Left ventricle myocardium superior (tissue), 1 donor: ENCODE measurements around the gene SMG7. TPM values are rescaled to one million over a fixed set of nuclear protein-coding genes. Genes with fewer than 3 reads are reported as not detected.

ENCODE experiments used
- ATAC-seq: fragments of 200-7000 bp; cut with Tn5 transposase; one replicate; pipeline ENCODE4 v1.9.1; 2020; ENCODE audit warnings: mild to moderate bottlenecking, moderate library complexity
- DNase-seq: peaks from one replicate; pipeline ENCODE4 v3.0.0-alpha.2; 2020
- intact Hi-C: fragments of 100-400 bp; cut with micrococcal nuclease; formaldehyde crosslinking; loops from one replicate; pipeline ENCODE4 v1.11.0; 2022
- total RNA-seq: library from RNA; stranded (reverse); fragmentation: NEBNext Ultra II Directional; extraction: Animal tissue kit (Norgen Biotek cat#: 25700); gene quantifications from one replicate; pipeline ENCODE4 v1.2.1, GENCODE V29; 2021
- donor health status: DM: no; HTN: yes; CAD: no; lungs with severe emphysema.

Gene SMG7
- total RNA-seq, 1 donor from 2014 or later = 49.4 TPM

DNA sequence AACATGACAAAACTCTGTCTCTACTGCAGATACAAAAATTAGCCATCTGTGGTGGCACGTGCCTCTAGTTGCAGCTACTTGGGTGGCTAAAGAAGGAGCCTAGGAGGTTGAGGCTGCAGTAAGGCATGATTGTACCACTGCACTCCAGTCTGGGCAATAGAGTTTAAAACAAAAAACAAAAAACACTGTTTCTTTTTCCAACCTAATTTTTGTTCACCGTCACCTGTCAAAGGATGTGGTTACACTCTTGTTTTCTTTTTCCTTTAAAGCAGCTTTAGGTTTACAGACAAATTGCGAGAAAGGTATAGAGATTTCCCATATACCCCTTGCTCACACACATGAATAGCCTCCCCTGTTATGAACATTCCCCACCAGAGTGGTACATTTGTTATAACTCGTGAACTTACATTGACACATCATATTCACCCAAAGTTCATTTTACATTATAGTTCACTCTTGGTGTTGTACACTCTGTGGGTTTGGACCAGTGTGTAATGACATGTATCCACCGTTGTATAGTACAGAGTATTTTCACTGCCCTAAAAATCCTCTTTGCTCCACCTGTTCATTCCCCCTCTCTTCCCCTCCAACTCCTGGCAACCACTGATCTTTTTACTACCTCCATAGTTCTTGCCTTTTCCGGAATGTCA is 26.2 kb downstream of the SMG7 start:
- intact Hi-C loops = no loop called here
- DNase-seq (no peak), ATAC-seq (no peak)

DNA sequence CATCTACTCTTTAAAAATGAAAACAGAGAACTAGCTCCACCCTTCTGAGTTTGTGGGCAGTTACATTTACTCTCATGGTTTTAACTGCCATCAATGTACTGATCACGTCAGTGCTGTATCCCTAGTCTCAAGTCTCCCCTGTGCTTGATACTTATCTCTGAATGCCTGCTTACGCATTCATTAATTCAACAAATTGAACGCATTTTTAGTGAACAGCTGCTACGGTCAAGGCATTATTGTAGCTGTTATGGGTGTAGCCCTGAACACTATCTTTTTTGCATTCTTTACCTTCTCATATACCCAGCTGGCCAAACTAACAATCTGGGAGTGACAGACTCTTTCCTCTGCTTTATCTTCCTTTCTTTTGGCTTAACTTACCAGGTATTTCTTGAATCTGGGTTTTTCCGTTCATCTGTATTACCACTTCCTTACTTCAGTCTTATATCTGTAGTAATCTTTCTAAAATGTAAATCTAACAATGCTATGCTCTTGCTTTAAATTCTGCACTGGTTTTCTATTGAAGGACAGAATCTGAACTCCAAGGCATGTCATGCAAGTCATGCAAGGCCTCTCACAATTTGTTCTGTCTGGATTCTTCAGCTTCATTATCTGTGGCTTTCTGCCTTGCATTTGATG is 33.3 kb downstream of the SMG7 start:
- DNase-seq (no peak), ATAC-seq (no peak)
- intact Hi-C loops = no loop called here

DNA sequence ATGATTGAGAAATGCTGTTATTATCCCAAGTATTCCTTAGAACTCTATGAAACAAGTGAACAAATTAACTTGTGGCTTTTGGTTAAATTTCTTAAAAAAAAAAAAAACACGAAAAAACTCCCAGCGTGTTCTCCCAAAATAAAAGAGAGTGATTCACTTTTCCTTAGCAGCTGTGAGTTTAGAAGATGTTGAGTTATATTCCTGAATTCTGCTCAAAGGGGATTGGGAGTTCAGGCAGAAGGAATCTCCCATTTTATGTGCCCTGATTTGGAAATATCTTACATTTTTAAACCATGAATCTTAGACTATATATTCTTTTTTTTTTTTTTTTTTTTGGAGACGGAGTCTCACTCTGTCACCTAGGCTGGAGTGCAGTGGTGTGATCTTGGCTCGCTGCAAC is 34.3 kb downstream of the SMG7 start:
- DNase-seq = no peak
- intact Hi-C loops = no loop called here
- no peak for ATAC-seq

DNA sequence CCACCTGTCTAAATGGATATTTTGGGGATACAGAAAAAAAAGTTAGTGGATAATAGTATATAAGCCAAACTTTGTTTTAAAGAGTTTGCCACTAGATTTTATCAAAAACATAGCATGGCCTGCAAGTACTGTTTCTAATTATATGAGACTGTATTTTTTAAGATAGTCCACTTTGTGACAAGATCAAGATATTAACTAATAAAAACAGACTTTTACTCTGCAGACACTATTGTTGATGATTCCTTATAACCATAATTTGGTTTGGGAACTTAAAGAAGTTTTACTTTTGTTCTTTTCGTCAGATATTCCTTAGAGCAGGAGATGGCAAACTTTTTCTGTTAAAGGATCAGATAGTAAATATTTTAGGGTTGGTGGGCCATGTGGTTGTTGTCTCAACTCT is 36.4 kb downstream of the SMG7 start:
- intact Hi-C loops = no loop called here
- DNase-seq = no peak
- ATAC-seq = no peak

DNA sequence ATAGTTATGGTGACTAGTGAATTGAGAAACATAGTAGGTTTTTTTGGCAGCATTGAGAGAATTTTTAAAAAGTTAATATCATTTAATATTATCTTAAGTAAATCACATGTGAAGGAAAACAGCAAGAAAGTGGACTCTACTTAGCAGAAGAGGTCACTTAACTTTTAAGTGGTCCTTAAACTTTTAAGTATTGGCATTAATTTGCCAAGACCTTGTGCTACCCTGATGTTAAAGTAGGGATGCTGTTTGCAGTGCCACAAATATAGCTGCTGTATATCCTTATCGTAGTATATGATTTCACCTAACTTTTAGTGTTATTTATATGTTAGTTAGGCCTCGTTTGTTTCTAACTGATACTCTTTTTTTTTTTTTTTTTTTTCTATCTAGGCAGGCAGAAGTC is 40.2 kb downstream of the SMG7 start:
- intact Hi-C loops = no loop called here
- ATAC-seq = no peak
- DNase-seq = no peak

DNA sequence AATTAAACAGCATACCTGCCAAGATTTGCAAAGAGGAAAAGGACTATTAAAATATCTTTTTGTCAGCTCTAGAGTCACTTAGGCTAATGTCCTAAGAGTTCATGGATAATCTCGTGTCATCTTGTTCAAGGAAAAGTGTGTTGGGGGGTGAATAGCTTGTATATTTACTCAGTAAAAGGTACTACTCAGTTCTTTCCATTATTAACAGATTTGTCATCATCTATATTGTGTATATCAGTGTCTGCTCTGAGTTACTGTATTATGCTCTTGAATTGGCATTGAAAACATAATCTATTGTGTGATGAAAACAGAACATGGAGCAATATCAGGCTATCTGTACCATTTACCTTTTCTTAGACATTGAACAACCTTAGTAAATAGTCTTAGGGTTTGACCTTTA is 41.9 kb downstream of the SMG7 start:
- no peak for ATAC-seq
- DNase-seq = no peak
- intact Hi-C loops = no loop called here

GRCh38 chr1:183515002-183515689 is 42.8 kb downstream of the SMG7 start:
- ATAC-seq = no peak
- intact Hi-C loops = no loop called here
- DNase-seq = no peak

DNA sequence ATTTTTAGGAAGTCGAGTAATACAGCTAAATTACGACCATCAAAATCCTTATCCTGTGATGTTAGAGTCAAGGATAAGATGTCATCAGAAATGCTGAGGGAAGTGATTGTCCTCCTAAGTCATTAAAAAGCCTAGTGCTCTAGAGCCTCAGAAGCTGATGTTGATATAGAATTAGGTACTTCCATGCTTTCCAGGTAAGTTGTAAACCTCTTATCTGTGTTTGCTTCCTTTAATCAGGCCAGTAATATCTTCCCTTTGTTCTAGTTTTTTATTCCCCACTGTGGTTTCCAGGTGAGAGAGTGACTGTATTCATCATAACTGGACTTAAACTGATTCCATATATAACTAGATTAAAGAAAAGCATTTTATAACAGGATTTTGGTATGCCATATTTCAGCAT is 44.4 kb downstream of the SMG7 start:
- no peak for ATAC-seq
- DNase-seq = no peak
- intact Hi-C loops = no loop called here

GRCh38 chr1:183517401-183517800 is 45.1 kb downstream of the SMG7 start:
- ATAC-seq (no peak), DNase-seq (no peak)
- intact Hi-C loops = no loop called here

GRCh38 chr1:183520379-183520778 is 48.1 kb downstream of the SMG7 start:
- ATAC-seq (no peak), DNase-seq (no peak)
- intact Hi-C loops = no loop called here

- intact Hi-C loops = no loop called here
- ATAC-seq (no peak), DNase-seq (no peak)
These were observed 49.8 kb downstream of the SMG7 start for GRCh38 chr1:183522104-183522503.

DNA sequence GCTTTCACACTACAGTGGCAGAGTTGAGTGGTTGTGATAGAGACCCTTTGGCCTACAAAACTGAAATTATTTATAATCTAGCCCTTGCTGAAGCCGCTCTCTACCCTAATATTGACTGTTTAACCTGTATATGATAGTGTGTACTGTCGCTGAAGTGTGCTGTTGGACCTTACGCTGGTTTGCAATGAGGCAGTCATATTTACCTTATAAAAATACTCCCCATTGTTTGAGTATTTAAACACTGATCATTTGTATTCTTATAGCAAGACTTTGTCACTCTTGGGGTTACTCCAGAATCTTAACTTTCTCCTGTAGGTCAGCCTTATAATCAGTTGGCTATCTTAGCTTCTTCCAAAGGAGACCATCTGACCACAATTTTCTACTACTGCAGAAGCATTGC is 56.3 kb downstream of the SMG7 start:
- ATAC-seq (no peak), DNase-seq (no peak)
- intact Hi-C loops = no loop called here

DNA sequence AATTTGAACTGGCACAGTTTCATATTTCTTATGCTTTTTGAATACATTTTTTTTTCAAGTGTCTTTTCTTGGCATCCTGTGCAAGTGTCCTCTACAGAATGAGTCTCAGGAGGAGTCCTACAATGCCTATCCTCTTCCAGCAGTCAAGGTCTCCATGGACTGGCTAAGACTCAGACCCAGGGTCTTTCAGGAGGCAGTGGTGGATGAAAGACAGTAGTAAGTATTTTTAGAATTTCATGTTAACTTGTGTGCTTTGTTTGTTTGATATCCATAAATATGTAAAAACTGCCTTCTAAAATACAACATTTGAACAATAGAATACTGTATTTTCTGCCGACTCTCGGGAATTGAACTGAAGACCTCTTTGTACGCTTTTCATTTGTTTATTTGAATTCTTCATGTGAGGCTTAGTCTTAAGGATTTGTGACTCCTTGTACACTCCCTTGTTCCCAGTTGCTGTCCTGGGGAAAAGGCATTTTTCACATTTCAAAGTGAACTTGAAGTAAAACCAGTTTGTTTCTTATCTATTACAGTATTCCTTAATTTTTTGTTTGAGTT is 61.4 kb downstream of the SMG7 start:
- ATAC-seq (no peak), DNase-seq (no peak)
- intact Hi-C loops = loop anchor here (10.0 kb wide), 1 partner anchor 659 kb away; no protein-coding TSS in a partner anchor

GRCh38 chr1:183537405-183537804 is 65.1 kb downstream of the SMG7 start:
- intact Hi-C loops = loop anchor here (10.0 kb wide), 1 partner anchor 663 kb away; no protein-coding TSS in a partner anchor
- ATAC-seq = no peak
- DNase-seq = no peak

GRCh38 chr1:183543619-183544204 is 71.4 kb downstream of the SMG7 start:
- no peak for DNase-seq
- intact Hi-C loops = loop anchor here (10.0 kb wide), 1 partner anchor 69 kb away; the partner anchor contains the start of gene SMG7
- ATAC-seq = peak; percentile 81

DNA sequence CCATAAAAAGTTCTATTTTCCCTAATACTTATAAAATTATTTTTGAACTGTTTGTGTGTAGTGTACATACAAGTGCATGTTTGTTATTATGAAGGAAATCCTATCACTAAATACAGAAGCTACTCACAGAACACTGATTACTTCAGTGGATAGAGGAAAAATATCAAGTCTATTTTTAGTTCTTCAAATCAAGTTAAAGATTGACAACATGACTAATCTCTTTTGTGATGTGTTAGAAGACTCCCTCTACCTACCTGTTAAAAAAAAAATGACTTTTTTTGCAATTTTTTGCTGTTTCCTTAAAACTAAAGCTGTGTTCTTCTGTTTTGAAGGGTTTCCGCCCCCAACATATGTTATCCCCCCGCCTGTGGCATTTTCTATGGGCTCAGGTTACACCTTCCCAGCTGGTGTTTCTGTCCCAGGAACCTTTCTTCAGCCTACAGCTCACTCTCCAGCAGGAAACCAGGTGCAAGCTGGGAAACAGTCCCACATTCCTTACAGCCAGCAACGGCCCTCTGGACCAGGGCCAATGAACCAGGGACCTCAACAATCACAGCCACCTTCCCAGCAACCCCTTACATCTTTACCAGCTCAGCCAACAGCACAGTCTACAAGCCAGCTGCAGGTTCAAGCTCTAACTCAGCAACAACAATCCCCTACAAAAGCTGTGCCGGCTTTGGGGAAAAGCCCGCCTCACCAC is 72.4 kb downstream of the SMG7 start:
- ATAC-seq = peak; percentile 77
- intact Hi-C loops = loop anchor here (10.0 kb wide), 1 partner anchor 70 kb away; the partner anchor contains the start of gene SMG7
- DNase-seq = peak; percentile 55

DNA sequence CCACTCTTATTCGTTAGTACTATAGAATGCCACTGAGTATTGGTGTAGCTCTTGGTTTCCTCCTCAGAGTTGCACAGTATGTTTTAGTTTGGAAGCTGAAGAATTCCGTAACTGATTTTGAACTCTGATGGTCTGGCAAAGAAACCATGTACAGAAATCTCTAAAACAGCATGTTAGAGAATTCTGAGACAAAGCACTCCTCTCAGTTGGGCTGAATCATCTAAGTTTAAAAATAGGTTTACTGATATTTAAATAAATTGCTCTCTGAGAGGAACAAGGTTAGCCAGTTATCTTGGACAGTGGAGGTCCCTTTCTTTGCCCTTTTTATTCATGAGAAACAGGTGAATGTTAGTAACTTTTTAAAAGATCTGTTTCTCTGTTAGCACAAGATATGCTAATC is 74.1 kb downstream of the SMG7 start:
- DNase-seq (no peak), ATAC-seq (no peak)
- intact Hi-C loops = loop anchor here (10.0 kb wide), 1 partner anchor 72 kb away; the partner anchor contains the start of gene SMG7

DNA sequence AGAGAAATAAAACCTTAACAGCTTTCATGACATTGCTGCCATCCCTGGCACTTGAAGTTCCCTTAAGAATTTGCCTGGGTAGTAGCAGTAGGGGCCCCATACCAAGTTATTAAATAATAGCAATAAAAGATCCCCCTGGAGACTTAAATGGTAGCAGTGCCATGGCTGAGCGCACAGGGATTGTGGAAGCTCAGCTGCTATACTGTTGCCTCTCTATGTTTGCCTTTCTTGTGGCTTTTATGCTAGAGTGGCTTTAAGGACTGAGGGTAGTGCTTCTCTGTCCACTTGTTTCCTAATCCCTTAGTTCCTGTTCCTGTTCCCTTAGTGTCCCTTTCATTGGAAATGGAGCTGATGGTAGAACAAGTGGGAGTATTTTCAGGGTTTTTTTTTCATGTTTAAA is 75.8 kb downstream of the SMG7 start:
- DNase-seq = no peak
- no peak for ATAC-seq
- intact Hi-C loops = loop anchor here (10.0 kb wide), 1 partner anchor 73 kb away; the partner anchor contains the start of gene SMG7

- ATAC-seq (no peak), DNase-seq (no peak)
- intact Hi-C loops = no loop called here
These were observed 78.6 kb downstream of the SMG7 start for GRCh38 chr1:183550915-183551314.
